Uterus (tissue), 4 donors: Measurements from ENCODE around the gene TPRA1. TPM values are rescaled to one million over a fixed set of nuclear protein-coding genes. Genes with fewer than 3 reads are reported as not detected.
A peak's percentile ranks its signal among the peaks of the same experiment; 100 is the strongest.

Experiments used
- DNase-seq, 2 donors: peaks; one replicate each; pipeline ENCODE4 v3.0.0-alpha.2; 2019 to 2020
- H3K27ac ChIP-seq, 2 donors: fragments of 200-600 bp; sonication (generic); 1 replicate in 1 of 2; 2 replicates in 1 of 2; pipeline ENCODE4 v1.5.1; 2016 to 2018
- H3K27me3 ChIP-seq, 2 donors: fragments of 200-600 bp; sonication (generic); one replicate each; pipeline ENCODE4 v1.5.1; 2018 to 2019; ENCODE audit warnings: control low read depth in 1 of 2
- H3K36me3 ChIP-seq, 2 donors: fragments of 200-600 bp; sonication (generic); one replicate each; pipeline ENCODE4 v1.5.1; 2019; ENCODE audit warnings: control low read depth in 1 of 2
- H3K4me1 ChIP-seq, 2 donors: fragments of 200-600 bp; sonication (generic); one replicate each; pipeline ENCODE4 v1.5.1; 2018 to 2019; ENCODE audit warnings: control low read depth in 1 of 2
- H3K4me3 ChIP-seq, 2 donors: fragments of 200-600 bp; sonication (generic); 1 replicate in 1 of 2; 2 replicates in 1 of 2; pipeline ENCODE4 v1.5.1; 2018 to 2019; ENCODE audit warnings: mild to moderate bottlenecking in 1 of 2
- H3K9me3 ChIP-seq, 2 donors: fragments of 200-600 bp; sonication (generic); one replicate each; pipeline ENCODE4 v1.5.1; 2019; ENCODE audit warnings: control low read depth in 1 of 2
- CTCF ChIP-seq, 4 experiments: fragments of 200-600 bp in 2 of 4; fragments of 450-650 bp in 2 of 4; sonication (generic) in 2 of 4; IDR thresholded peaks; one replicate each; pipeline ENCODE4 v1.5.1; 2016 to 2019; ENCODE audit warnings: antibody characterized with exemption in 4 of 4, mild to moderate bottlenecking in 2 of 4, moderate library complexity in 1 of 4
- POLR2A ChIP-seq, 2 donors: fragments of 450-650 bp; IDR thresholded peaks; one replicate each; pipeline ENCODE4 v1.6.1; 2016; ENCODE audit warnings: antibody characterized with exemption in 2 of 2, mild to moderate bottlenecking in 1 of 2, moderate library complexity in 1 of 2
- intact Hi-C: fragments of 100-400 bp; cut with DNase I; formaldehyde crosslinking; loops from one replicate; pipeline ENCODE4 v1.15.1; 2023; ENCODE audit warnings: low total_unique reads
- total RNA-seq, 4 donors: library from RNA; depleted of rRNA in 3 of 4; stranded (reverse); fragments of >200 nt in 3 of 4; gene quantifications; one replicate each; pipeline versions ENCODE4 v1.1.0 to v1.2.4, GENCODE V29; 2014 to 2023
- donor health status: DM: yes; HTN: yes; CAD: no.

TPRA1 gene
- 10 to 100 TPM; 22.4 to 72.5 (median 37.7) TPM for total RNA-seq

GRCh38 chr3:127590593-127591465 lies at the start of gene TPRA1:
Gene TPRA1 (minus strand): TSS chr3:127590733. CDS start chr3:127580146, 10,587 bp downstream.
- peaks cover 0 to 3% of the 10 kb centered on the region in 2 donors for H3K4me1 ChIP-seq
- peak; percentile 47 to 86 for TF ChIP-seq POLR2A (IDR thresholded peaks at IDR 0.05)
- peak in 2 of 4 experiments; percentile 29 to 37 for TF ChIP-seq CTCF (IDR thresholded peaks at IDR 0.05)
- no peaks in the 10 kb centered on the region for H3K36me3 ChIP-seq
- H3K27ac ChIP-seq: peak within 1 kb of the TSS; percentile 90 to 91
- peak; percentile 84 to 94 for DNase-seq
- H3K9me3 ChIP-seq: no peaks in the 10 kb centered on the region
- intact Hi-C loops: loop anchor here (10.0 kb wide), 1 partner anchor 84 kb away; the partner anchor contains the start of gene ABTB1
- H3K27me3 ChIP-seq: no peaks in the 10 kb centered on the region
- peak within 1 kb of the TSS; percentile 54 to 93 for H3K4me3 ChIP-seq

DNA sequence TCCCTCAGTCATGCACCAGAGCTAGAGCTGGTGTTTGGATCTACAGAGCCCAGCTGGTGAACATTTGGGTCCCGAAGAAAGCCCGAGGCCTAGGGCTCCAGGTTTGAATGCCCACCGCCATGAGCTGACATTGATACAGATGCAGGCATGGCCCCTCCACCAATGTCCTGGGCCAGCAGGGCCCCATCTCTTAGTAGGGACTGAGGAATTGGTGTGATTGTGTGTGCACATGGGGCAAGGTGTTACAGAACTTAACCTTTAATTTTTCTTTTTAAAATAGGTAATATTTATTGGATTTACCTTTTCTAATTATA lies 49.5 kb upstream of the TPRA1 start:
- Histone ChIP-seq H3K27me3 (no peaks in the 10 kb centered on the region), H3K4me3 (no peak overlapping the region), H3K4me1 (no peaks in the 10 kb centered on the region), H3K9me3 (no peaks in the 10 kb centered on the region), H3K36me3 (no peaks in the 10 kb centered on the region), H3K27ac (no peak overlapping the region)
- no peak for DNase-seq
- intact Hi-C loops: no loop called here
- TF ChIP-seq POLR2A (IDR thresholded peaks at IDR 0.05) (no peak), CTCF (IDR thresholded peaks at IDR 0.05) (no peak)

GRCh38 chr3:127639173-127640041 lies 48.9 kb upstream of the TPRA1 start:
- no peaks in the 10 kb centered on the region for H3K4me1 ChIP-seq

DNA sequence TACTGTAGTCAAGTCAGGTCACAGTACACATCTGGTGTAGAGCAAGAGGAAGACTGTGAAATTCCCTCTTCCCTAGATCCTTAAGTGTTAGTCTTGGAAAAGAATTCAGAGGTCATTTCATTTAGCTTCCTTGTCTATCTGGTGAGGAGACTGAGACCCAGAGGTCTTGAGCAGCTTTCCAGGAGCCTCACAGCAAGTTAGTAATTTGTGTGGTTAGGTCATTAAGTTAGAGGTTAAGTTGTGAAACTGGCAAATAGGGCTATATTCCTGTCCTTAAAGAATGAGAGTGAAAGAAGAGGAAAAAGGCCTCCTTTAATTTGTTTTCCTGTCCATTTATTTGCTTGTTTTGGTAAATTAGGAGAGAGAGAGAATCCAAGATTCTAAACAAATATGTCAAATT lies 47.4 kb upstream of the TPRA1 start:
- Histone ChIP-seq H3K4me1 (no peaks in the 10 kb centered on the region), H3K9me3 (no peaks in the 10 kb centered on the region), H3K4me3 (no peak overlapping the region), H3K36me3 (no peaks in the 10 kb centered on the region), H3K27ac (no peak overlapping the region), H3K27me3 (no peaks in the 10 kb centered on the region)
- DNase-seq: no peak
- intact Hi-C loops: no loop called here
- TF ChIP-seq POLR2A (IDR thresholded peaks at IDR 0.05) (no peak), CTCF (IDR thresholded peaks at IDR 0.05) (no peak)

More at GRCh38 chr3:127639173-127640041, 48.9 kb upstream of the TPRA1 start:
- intact Hi-C loops: no loop called here
- Histone ChIP-seq H3K4me3 (no peak overlapping the region), H3K27ac (no peak overlapping the region), H3K27me3 (no peaks in the 10 kb centered on the region), H3K36me3 (no peaks in the 10 kb centered on the region), H3K9me3 (no peaks in the 10 kb centered on the region)
- no peak for DNase-seq
- TF ChIP-seq CTCF (IDR thresholded peaks at IDR 0.05) (no peak), POLR2A (IDR thresholded peaks at IDR 0.05) (no peak)

DNA sequence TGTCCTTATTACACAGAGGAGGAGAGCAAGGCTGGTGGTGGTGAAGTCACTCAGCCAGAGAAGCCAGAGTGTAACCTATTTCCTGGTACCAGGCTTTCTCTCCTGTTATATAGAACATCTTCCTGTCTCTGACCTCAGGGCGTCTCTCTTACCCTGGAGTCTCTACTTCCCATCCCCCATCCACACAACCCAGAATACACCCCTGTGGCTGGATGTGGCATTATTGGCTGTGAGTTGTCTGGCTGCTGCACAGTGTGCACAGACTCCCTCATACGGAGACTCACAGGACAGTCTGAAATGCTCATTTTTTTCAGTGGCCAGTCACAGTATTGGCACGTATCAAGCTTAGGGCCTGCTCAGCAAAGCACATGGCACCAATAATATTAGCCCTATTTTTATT lies 47.0 kb upstream of the TPRA1 start:
- Histone ChIP-seq H3K27me3 (no peaks in the 10 kb centered on the region), H3K9me3 (no peaks in the 10 kb centered on the region), H3K4me3 (no peak overlapping the region), H3K4me1 (no peaks in the 10 kb centered on the region), H3K27ac (no peak overlapping the region), H3K36me3 (no peaks in the 10 kb centered on the region)
- no peak for TF ChIP-seq POLR2A (IDR thresholded peaks at IDR 0.05)
- TF ChIP-seq CTCF (IDR thresholded peaks at IDR 0.05): no peak
- intact Hi-C loops: no loop called here
- no peak for DNase-seq
